ENCODE results near the gene DCST1. TPM values are rescaled to one million over a fixed set of nuclear protein-coding genes. Genes with fewer than 3 reads are reported as not detected.

DCST1 gene
- total and polyA plus RNA-seq, 2 donors (not counting 3 experiments of a cell fraction or from before 2014, with no cell fraction given), result not detected

DNA sequence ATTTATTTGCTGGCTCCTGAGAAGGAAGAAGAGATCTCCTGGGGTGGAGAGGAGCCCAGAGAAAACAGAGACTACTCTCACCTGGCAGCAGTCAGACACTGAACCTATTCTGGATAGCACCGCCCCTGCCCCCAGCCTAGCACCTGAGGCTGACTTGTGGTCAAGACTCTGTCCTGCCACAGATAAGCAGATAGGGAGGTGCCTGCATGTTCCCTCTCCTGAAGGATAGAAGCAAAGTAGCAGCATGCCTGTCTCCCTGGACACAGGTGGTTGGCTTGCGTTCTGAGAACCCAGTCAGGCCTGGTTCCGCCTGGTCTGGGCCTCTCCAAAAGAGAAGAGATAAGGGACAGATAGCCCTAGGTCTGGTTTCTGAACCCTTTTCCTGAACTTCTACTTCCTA, 43.7 kb downstream of the DCST1 start:
- no TSS peak for BruUV-seq (replicated peaks)
- POLR2A ChIA-PET, result no interaction called here
- DNase-seq (ENCODE audit: low read depth, low spot score), result no peak

More for the DNA sequence above, 43.7 kb downstream of the DCST1 start:
- no peaks in the 10 kb centered on the region for H4K20me1 ChIP-seq (replicated peaks; ENCODE audit: control insufficient read depth, extremely low read depth, insufficient read depth, low read length)
- H2AFZ ChIP-seq (ENCODE audit: low read depth, low read length), result no peak overlapping the region
- H3K9ac ChIP-seq (replicated peaks; ENCODE audit: extremely low read depth, insufficient read depth, low read length), result no peak overlapping the region
- TF ChIP-seq FOS (IDR thresholded peaks at IDR 0.05; ENCODE audit: borderline replicate concordance, insufficient read depth, low read length), result no peak
- TF ChIP-seq GATA2 (IDR thresholded peaks at IDR 0.05; ENCODE audit: insufficient read depth, insufficient read length, low read depth, low read length), result no peak
- TF ChIP-seq, protein P1, sequence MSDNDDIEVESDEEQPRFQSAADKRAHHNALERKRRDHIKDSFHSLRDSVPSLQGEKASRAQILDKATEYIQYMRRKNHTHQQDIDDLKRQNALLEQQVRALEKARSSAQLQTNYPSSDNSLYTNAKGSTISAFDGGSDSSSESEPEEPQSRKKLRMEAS (IDR thresholded peaks at IDR 0.05; ENCODE audit: insufficient read depth, insufficient read length), result no peak
- TF ChIP-seq, protein P2, sequence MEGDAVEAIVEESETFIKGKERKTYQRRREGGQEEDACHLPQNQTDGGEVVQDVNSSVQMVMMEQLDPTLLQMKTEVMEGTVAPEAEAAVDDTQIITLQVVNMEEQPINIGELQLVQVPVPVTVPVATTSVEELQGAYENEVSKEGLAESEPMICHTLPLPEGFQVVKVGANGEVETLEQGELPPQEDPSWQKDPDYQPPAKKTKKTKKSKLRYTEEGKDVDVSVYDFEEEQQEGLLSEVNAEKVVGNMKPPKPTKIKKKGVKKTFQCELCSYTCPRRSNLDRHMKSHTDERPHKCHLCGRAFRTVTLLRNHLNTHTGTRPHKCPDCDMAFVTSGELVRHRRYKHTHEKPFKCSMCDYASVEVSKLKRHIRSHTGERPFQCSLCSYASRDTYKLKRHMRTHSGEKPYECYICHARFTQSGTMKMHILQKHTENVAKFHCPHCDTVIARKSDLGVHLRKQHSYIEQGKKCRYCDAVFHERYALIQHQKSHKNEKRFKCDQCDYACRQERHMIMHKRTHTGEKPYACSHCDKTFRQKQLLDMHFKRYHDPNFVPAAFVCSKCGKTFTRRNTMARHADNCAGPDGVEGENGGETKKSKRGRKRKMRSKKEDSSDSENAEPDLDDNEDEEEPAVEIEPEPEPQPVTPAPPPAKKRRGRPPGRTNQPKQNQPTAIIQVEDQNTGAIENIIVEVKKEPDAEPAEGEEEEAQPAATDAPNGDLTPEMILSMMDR (IDR thresholded peaks at IDR 0.05; ENCODE audit: extremely low read depth in 1 of 2, insufficient read depth in 1 of 2, low read depth in 1 of 2, low read length in 2 of 2), result no peak
- no peak for TF ChIP-seq POLR2A (IDR thresholded peaks at IDR 0.05; ENCODE audit: low read depth, low read length)
- TF ChIP-seq POLR2AphosphoS5 (IDR thresholded peaks at IDR 0.05; ENCODE audit: insufficient read depth, low read depth, low read length), result no peak
- TF ChIP-seq JUN (IDR thresholded peaks at IDR 0.05; ENCODE audit: borderline replicate concordance, insufficient read depth, insufficient read length, low read depth), result no peak
- no peak for TF ChIP-seq MYC (IDR thresholded peaks at IDR 0.05; ENCODE audit: low read depth, low read length)
- TF ChIP-seq EZH2 (IDR thresholded peaks at IDR 0.05; ENCODE audit: borderline replicate concordance, low read depth, low read length, severe bottlenecking), result no peak
- no peak overlapping the region for H3K4me3 ChIP-seq (replicated peaks in 1 of 3; ENCODE audit: insufficient read depth in 1 of 3, low read depth in 1 of 3, low read length in 3 of 3)
- dilution Hi-C loops (cut with MboI; ENCODE audit: extremely low pct_ligation_motif_present, low sequenced_read_pairs) (no loop called here), intact Hi-C loops (cut with micrococcal nuclease) (no loop called here)
- no peaks in the 10 kb centered on the region for H3K36me3 ChIP-seq (ENCODE audit: control insufficient read depth in 2 of 2, extremely low read depth in 1 of 2, insufficient read depth in 2 of 2, low read length in 2 of 2)
- CTCF ChIA-PET, result interaction anchor here (0.6 to 3.0 kb wide), 4 partner anchors 8 to 96 kb away, joined by 3 to 24 read pairs (median 6); partner anchors contain the start of genes ADAM15 and KRTCAP2
- H3K9me3 ChIP-seq (replicated peaks; ENCODE audit: control insufficient read depth, insufficient read depth, low read length), result no peaks in the 10 kb centered on the region
- peaks cover 30 to 35% of the 10 kb centered on the region in 2 experiments for H3K27me3 ChIP-seq (ENCODE audit: control insufficient read depth in 2 of 2, insufficient read depth in 2 of 2, low read length in 2 of 2)
- H3K79me2 ChIP-seq (ENCODE audit: control insufficient read depth, insufficient read depth, low read length), result no peaks in the 10 kb centered on the region
- no peaks in the 10 kb centered on the region for H3K9me1 ChIP-seq (replicated peaks; ENCODE audit: control insufficient read depth, extremely low read depth, insufficient read depth, low read length)
- H3K4me1 ChIP-seq (ENCODE audit: control insufficient read depth, extremely low read depth, insufficient read depth, low read length), result peaks cover 5% of the 10 kb centered on the region
- FAIRE-seq, result no peak
- no peak overlapping the region for H3K27ac ChIP-seq (ENCODE audit: insufficient read depth, low read depth, low read length)
- H3K4me2 ChIP-seq (ENCODE audit: insufficient read depth, low read length), result no peak overlapping the region
